Activated naive CD4-positive, alpha-beta T cell treated with anti-CD3 and anti-CD28 coated beads, Interleukin-2, amount 10 ng/mL, durations not matched to agents 7 days and 5 days (primary cell): ENCODE data around the gene RTTN.
"Not testable (repeated sequence)": the region's sequence is repeated elsewhere in the genome, so short reads cannot be mapped to it uniquely, and the experiment has no call there.

Experiments used
- CTCF ChIA-PET: fragments of 350-600 bp; sonication (Branson Sonifier 250); formaldehyde crosslinking; loops from one replicate; lab custom pipeline; 2021; ENCODE audit warnings: antibody characterized with exemption; lab: Charles Lee
- DNase-seq: peaks from one replicate; pipeline ENCODE4 v3.0.0-alpha.2; 2020
- H3K27ac Mint-ChIP-seq: one replicate; pipeline ENCODE4 v1.8.0; 2021; ENCODE audit warnings: mild to moderate bottlenecking, moderate library complexity, mixed read lengths
- H3K27me3 Mint-ChIP-seq: one replicate; pipeline ENCODE4 v1.8.0; 2021; ENCODE audit warnings: mild to moderate bottlenecking, mixed read lengths
- H3K36me3 Mint-ChIP-seq: one replicate; pipeline ENCODE4 v1.8.0; 2021; ENCODE audit warnings: mixed read lengths
- H3K4me1 Mint-ChIP-seq: one replicate; pipeline ENCODE4 v1.8.0; 2021; ENCODE audit warnings: mixed read lengths
- H3K4me3 Mint-ChIP-seq: one replicate; pipeline ENCODE4 v1.8.0; 2021; ENCODE audit warnings: mild to moderate bottlenecking, moderate library complexity, mixed read lengths
- H3K9me3 Mint-ChIP-seq: one replicate; pipeline ENCODE4 v1.8.0; 2021; ENCODE audit warnings: mixed read lengths

The RTTN gene

GRCh38 chr18:70113511-70113910, 92.0 kb downstream of the RTTN start:
- Mint-ChIP-seq H3K4me1 (no peaks in the 10 kb centered on the region), H3K36me3 (peaks cover 33% of the 10 kb centered on the region), H3K4me3 (no peak overlapping the region), H3K9me3 (no peaks in the 10 kb centered on the region), H3K27ac (no peak overlapping the region), H3K27me3 (no peaks in the 10 kb centered on the region)
- CTCF ChIA-PET, result no interaction called here
- no peak for DNase-seq

- Mint-ChIP-seq H3K4me1 (no peaks in the 10 kb centered on the region), H3K4me3 (no peak overlapping the region), H3K27ac (no peak overlapping the region), H3K27me3 (no peaks in the 10 kb centered on the region), H3K36me3 (peaks cover 38% of the 10 kb centered on the region), H3K9me3 (no peaks in the 10 kb centered on the region)
- DNase-seq, result no peak
- CTCF ChIA-PET, result no interaction called here
Observed at GRCh38 chr18:70110678-70111077, 94.8 kb downstream of the RTTN start.

DNA sequence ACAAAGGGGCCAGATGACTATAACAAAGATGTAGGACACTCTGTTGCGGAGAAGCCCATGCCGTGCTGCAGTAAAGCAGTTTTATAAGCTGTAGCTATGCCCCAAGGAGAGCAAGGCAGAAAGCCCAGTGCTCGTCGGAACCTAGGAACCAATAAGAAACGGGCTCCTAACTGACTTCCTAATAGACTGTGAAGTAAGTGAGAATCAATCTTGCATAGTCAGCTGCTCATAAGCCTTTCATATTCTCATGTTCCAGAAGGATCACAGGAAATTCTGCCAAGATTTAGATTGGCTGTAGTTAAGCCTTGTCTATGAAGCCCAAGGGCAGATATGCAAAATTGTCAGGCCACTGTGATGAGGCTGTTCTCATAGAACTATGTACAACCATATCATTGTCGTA, 98.4 kb downstream of the RTTN start:
- H3K4me3 Mint-ChIP-seq, result no peak overlapping the region
- H3K27ac Mint-ChIP-seq, result no peak overlapping the region
- CTCF ChIA-PET, result no interaction called here
- no peak for DNase-seq
- H3K36me3 Mint-ChIP-seq, result peaks cover 57% of the 10 kb centered on the region
- H3K4me1 Mint-ChIP-seq, result no peaks in the 10 kb centered on the region
- H3K27me3 Mint-ChIP-seq, result no peaks in the 10 kb centered on the region
- H3K9me3 Mint-ChIP-seq, result peaks cover 3% of the 10 kb centered on the region

- H3K27ac Mint-ChIP-seq, H3K4me1 Mint-ChIP-seq, H3K27me3 Mint-ChIP-seq, H3K4me3 Mint-ChIP-seq, DNase-seq, CTCF ChIA-PET: not testable (repeated sequence)
- H3K9me3 Mint-ChIP-seq, result peaks cover 16% of the 10 kb centered on the region
- peaks cover 51% of the 10 kb centered on the region for H3K36me3 Mint-ChIP-seq
Observed at GRCh38 chr18:70102854-70103253, 102.6 kb downstream of the RTTN start.

GRCh38 chr18:70089858-70090257, 115.6 kb downstream of the RTTN start:
- DNase-seq, result no peak
- Mint-ChIP-seq H3K27ac (no peak overlapping the region), H3K4me1 (no peaks in the 10 kb centered on the region), H3K27me3 (no peaks in the 10 kb centered on the region), H3K9me3 (no peaks in the 10 kb centered on the region), H3K4me3 (no peak overlapping the region), H3K36me3 (peaks cover 14% of the 10 kb centered on the region)
- CTCF ChIA-PET, result no interaction called here

GRCh38 chr18:70086085-70086484, 119.4 kb downstream of the RTTN start:
- H3K27me3 Mint-ChIP-seq, result no peaks in the 10 kb centered on the region
- H3K4me1 Mint-ChIP-seq, result no peaks in the 10 kb centered on the region
- no peaks in the 10 kb centered on the region for H3K9me3 Mint-ChIP-seq
- CTCF ChIA-PET, result interaction anchor here (0.6 to 2.2 kb wide), 7 partner anchors 129 to 618 kb away, joined by 3 to 13 read pairs (median 3); no protein-coding TSS in a partner anchor
- DNase-seq, result no peak
- H3K4me3 Mint-ChIP-seq, result no peak overlapping the region
- peaks cover 10% of the 10 kb centered on the region for H3K36me3 Mint-ChIP-seq
- no peak overlapping the region for H3K27ac Mint-ChIP-seq

- CTCF ChIA-PET, result interaction anchor here (0.6 to 2.2 kb wide), 7 partner anchors 16 to 618 kb away, joined by 3 to 13 read pairs (median 3); no protein-coding TSS in a partner anchor
- no peaks in the 10 kb centered on the region for H3K4me1 Mint-ChIP-seq
- no peak overlapping the region for H3K27ac Mint-ChIP-seq
- H3K9me3 Mint-ChIP-seq, result no peaks in the 10 kb centered on the region
- no peak overlapping the region for H3K4me3 Mint-ChIP-seq
- peaks cover 9% of the 10 kb centered on the region for H3K36me3 Mint-ChIP-seq
- no peaks in the 10 kb centered on the region for H3K27me3 Mint-ChIP-seq
- DNase-seq, result no peak
Observed at GRCh38 chr18:70085641-70086040, 119.8 kb downstream of the RTTN start.

- H3K27ac Mint-ChIP-seq, result no peak overlapping the region
- H3K27me3 Mint-ChIP-seq, result no peaks in the 10 kb centered on the region
- no peaks in the 10 kb centered on the region for H3K9me3 Mint-ChIP-seq
- peaks cover 7% of the 10 kb centered on the region for H3K36me3 Mint-ChIP-seq
- CTCF ChIA-PET, result interaction anchor here (1.2 kb wide), 1 partner anchor 236 kb away, joined by 3 read pairs; no protein-coding TSS in a partner anchor
- no peak for DNase-seq
- no peaks in the 10 kb centered on the region for H3K4me1 Mint-ChIP-seq
- no peak overlapping the region for H3K4me3 Mint-ChIP-seq
Observed at GRCh38 chr18:70082430-70082829, 123.1 kb downstream of the RTTN start.

DNA sequence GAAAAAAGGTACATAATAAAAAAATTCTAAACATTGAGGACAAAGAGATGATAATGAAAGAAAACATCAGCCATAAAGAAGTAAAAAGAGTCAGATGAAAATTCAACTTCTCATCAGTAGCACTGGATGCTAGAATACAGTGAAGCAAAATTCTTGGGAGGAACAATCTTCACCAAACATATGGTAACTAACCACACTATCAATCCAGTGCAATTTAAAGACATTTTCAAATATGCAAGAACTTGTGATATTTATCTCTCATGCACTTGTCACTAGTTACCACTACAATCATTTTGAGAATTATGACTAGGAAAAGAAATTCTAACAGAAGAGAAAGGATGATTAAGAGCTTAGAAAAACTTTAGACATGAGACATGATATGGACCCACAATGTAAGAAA, 127.4 kb downstream of the RTTN start:
- DNase-seq, result no peak
- CTCF ChIA-PET, result no interaction called here
- Mint-ChIP-seq H3K4me3 (no peak overlapping the region), H3K36me3 (peaks cover 14% of the 10 kb centered on the region), H3K27ac (no peak overlapping the region), H3K27me3 (no peaks in the 10 kb centered on the region), H3K4me1 (no peaks in the 10 kb centered on the region), H3K9me3 (no peaks in the 10 kb centered on the region)

- H3K4me1 Mint-ChIP-seq, result no peaks in the 10 kb centered on the region
- no peaks in the 10 kb centered on the region for H3K27me3 Mint-ChIP-seq
- CTCF ChIA-PET, result no interaction called here
- H3K36me3 Mint-ChIP-seq, result peaks cover 16% of the 10 kb centered on the region
- H3K9me3 Mint-ChIP-seq, result no peaks in the 10 kb centered on the region
- H3K27ac Mint-ChIP-seq, result no peak overlapping the region
- no peak overlapping the region for H3K4me3 Mint-ChIP-seq
- no peak for DNase-seq
Observed at GRCh38 chr18:70075906-70076305, 129.6 kb downstream of the RTTN start.

- Mint-ChIP-seq H3K27me3 (no peaks in the 10 kb centered on the region), H3K27ac (no peak overlapping the region)
Observed at GRCh38 chr18:70074116-70074515, 131.4 kb downstream of the RTTN start.

GRCh38 chr18:70073432-70073831, 132.1 kb downstream of the RTTN start:
- Mint-ChIP-seq H3K4me3 (no peak overlapping the region), H3K36me3 (peaks cover 17% of the 10 kb centered on the region), H3K4me1 (peaks cover 2% of the 10 kb centered on the region), H3K27me3 (no peaks in the 10 kb centered on the region), H3K27ac (no peak overlapping the region), H3K9me3 (no peaks in the 10 kb centered on the region)
- CTCF ChIA-PET, result interaction anchor here (1.1 kb wide), 1 partner anchor 113 kb away, joined by 3 read pairs; no protein-coding TSS in a partner anchor
- no peak for DNase-seq

More at GRCh38 chr18:70074116-70074515, 131.4 kb downstream of the RTTN start:
- CTCF ChIA-PET, result interaction anchor here (1.1 kb wide), 1 partner anchor 114 kb away, joined by 3 read pairs; no protein-coding TSS in a partner anchor
- Mint-ChIP-seq H3K36me3 (peaks cover 14% of the 10 kb centered on the region), H3K4me1 (peaks cover 2% of the 10 kb centered on the region), H3K9me3 (no peaks in the 10 kb centered on the region), H3K4me3 (no peak overlapping the region)
- DNase-seq, result no peak

DNA sequence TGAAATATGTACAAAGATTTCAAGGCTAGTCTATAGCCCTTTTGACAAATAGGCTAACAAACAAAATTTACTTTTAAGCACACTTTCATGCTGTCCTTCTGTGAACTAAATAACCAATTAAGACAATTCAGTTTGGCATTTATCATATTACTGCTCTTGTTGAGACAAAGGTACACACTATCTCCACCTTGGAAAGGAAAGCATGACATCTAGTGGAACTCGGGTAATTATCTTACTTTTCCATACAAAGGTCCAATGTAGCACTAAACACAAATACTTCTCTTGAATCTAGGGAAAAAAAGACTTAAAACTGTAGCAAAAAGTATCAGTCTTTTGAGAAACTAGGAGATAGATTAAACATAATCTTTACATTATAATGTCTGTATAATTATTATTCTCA, 132.8 kb downstream of the RTTN start:
- Mint-ChIP-seq H3K9me3 (no peaks in the 10 kb centered on the region), H3K27me3 (no peaks in the 10 kb centered on the region), H3K27ac (no peak overlapping the region), H3K4me1 (peaks cover 2% of the 10 kb centered on the region), H3K4me3 (no peak overlapping the region), H3K36me3 (peaks cover 17% of the 10 kb centered on the region)
- DNase-seq, result no peak
- CTCF ChIA-PET, result interaction anchor here (1.2 kb wide), 1 partner anchor 435 kb away, joined by 3 read pairs; no protein-coding TSS in a partner anchor

DNA sequence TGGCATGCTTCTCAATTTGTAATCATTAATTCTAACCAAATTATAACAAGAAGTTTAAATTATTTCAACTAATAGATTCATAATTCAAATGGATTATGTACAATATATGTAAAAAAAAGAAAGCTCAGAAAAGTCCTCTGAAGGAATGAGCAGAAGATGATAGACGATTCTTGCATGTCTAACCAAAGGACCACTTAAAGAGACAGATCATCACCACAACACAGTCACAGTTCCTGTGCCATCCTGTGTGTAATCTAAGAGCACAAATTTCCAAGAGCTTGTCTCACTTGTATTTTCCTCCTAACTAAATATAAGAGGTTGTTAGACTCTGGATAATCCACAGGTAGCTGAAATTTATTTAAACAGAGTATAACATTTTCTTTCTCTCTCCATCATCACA, 135.5 kb downstream of the RTTN start:
- CTCF ChIA-PET, result interaction anchor here (1.1 kb wide), 1 partner anchor 15 kb away, joined by 3 read pairs; no protein-coding TSS in a partner anchor
- DNase-seq, result no peak
- Mint-ChIP-seq H3K9me3 (no peaks in the 10 kb centered on the region), H3K27ac (no peak overlapping the region), H3K36me3 (peaks cover 18% of the 10 kb centered on the region), H3K4me1 (peaks cover 2% of the 10 kb centered on the region), H3K4me3 (no peak overlapping the region), H3K27me3 (no peaks in the 10 kb centered on the region)

DNA sequence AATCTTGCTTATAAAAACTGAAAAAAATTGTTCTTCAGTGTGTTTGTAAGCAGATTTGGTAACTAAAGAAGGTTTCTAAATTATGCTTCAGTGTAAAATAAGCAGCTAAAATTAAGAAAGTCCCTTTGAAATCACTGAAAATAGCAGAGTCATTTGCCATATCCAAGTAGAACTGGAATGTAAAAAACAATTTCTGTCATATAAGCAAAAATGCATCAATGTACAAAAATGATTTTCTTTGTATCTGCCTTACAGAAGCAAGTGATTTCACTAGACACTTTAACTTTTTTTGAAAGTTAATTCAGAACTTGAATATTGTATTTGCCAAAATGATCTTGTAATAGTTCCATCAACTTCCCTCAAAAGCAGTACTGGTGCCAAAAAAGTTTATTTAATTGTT, 136.1 kb downstream of the RTTN start:
- H3K9me3 Mint-ChIP-seq, result no peaks in the 10 kb centered on the region
- H3K4me1 Mint-ChIP-seq, result peaks cover 2% of the 10 kb centered on the region
- H3K36me3 Mint-ChIP-seq, result peaks cover 19% of the 10 kb centered on the region
- no peak overlapping the region for H3K4me3 Mint-ChIP-seq
- no peak for DNase-seq
- no peak overlapping the region for H3K27ac Mint-ChIP-seq
- CTCF ChIA-PET, result interaction anchor here (0.6 to 1.1 kb wide), 2 partner anchors 16 to 256 kb away, joined by 3 to 4 read pairs; no protein-coding TSS in a partner anchor
- no peaks in the 10 kb centered on the region for H3K27me3 Mint-ChIP-seq
